DOHH2 (cell line): ENCODE data around the gene ZNF319.

Source experiments
- H3F3A ChIP-seq: fragments of 200-600 bp; sonication (generic), shearing (Covaris generic); 2 replicates; pipeline ENCODE4 v1.6.0; 2016; ENCODE audit warnings: antibody characterized with exemption, mild to moderate bottlenecking; ENCODE audit not compliant: control insufficient read depth, insufficient read depth
- H3K27ac ChIP-seq: fragments of 200-600 bp; sonication (generic); 2 replicates; pipeline ENCODE4 v1.5.1; 2014; ENCODE audit warnings: low read depth, mild to moderate bottlenecking, low read length, moderate library complexity
- H3K27me3 ChIP-seq: fragments of 200-600 bp; sonication (generic); 2 replicates; pipeline ENCODE4 v1.6.1; 2014; ENCODE audit warnings: mild to moderate bottlenecking, low read length, mixed read lengths; ENCODE audit not compliant: control insufficient read depth
- H3K36me3 ChIP-seq: fragments of 200-600 bp; sonication (generic); 2 replicates; pipeline ENCODE4 v1.6.1; 2014; ENCODE audit warnings: mild to moderate bottlenecking, low read length, moderate library complexity, mixed read lengths; ENCODE audit not compliant: control insufficient read depth
- H3K4me1 ChIP-seq: fragments of 200-600 bp; sonication (generic); 2 replicates; pipeline ENCODE4 v1.6.1; 2014; ENCODE audit warnings: mild to moderate bottlenecking, low read length, mixed read lengths; ENCODE audit not compliant: control insufficient read depth
- H3K4me2 ChIP-seq: fragments of 200-600 bp; sonication (generic); 2 replicates; pipeline ENCODE4 v1.6.0; 2014; ENCODE audit warnings: mild to moderate bottlenecking, low read length, moderate library complexity
- H3K4me3 ChIP-seq: fragments of 200-600 bp; sonication (generic); 2 replicates; pipeline ENCODE4 v1.5.1; 2014; ENCODE audit warnings: mild to moderate bottlenecking, low read length, mixed read lengths
- H3K79me2 ChIP-seq: fragments of 200-600 bp; sonication (generic); 2 replicates; pipeline ENCODE4 v1.6.1; 2014; ENCODE audit warnings: mild to moderate bottlenecking, low read length, mixed read lengths; ENCODE audit not compliant: control insufficient read depth
- H3K9me2 ChIP-seq: fragments of 200-600 bp; sonication (generic); replicated peaks from 2 replicates; pipeline ENCODE4 v1.6.1; 2014; ENCODE audit warnings: mild to moderate bottlenecking, low read length, mixed read lengths; ENCODE audit not compliant: control insufficient read depth
- H3K9me3 ChIP-seq: fragments of 200-600 bp; sonication (generic); 2 replicates; pipeline ENCODE4 v1.6.1; 2014; ENCODE audit warnings: antibody characterized with exemption, low read length, mixed read lengths; ENCODE audit not compliant: control insufficient read depth, insufficient read depth
- H4K20me1 ChIP-seq: fragments of 200-600 bp; sonication (generic); 2 replicates; pipeline ENCODE4 v1.6.0; 2014; ENCODE audit warnings: low read depth, mild to moderate bottlenecking, antibody characterized with exemption, low read length, moderate library complexity; ENCODE audit not compliant: control insufficient read depth, insufficient read depth
- CTCF ChIP-seq: fragments of 200-600 bp; sonication (generic); IDR thresholded peaks from one replicate; pipeline ENCODE4 v1.5.1; 2014; ENCODE audit warnings: antibody characterized with exemption, mild to moderate bottlenecking, low read depth, low read length; ENCODE audit not compliant: poor library complexity, severe bottlenecking
- EZH2phosphoT487 ChIP-seq: fragments of 200-600 bp; sonication (generic); IDR thresholded peaks from 2 replicates; pipeline ENCODE4 v1.6.1; 2017; ENCODE audit warnings: borderline replicate concordance, mild to moderate bottlenecking, antibody characterized with exemption, low read length, moderate library complexity, mixed read lengths

ZNF319 gene

GRCh38 chr16:58021661-58022551 is 21.4 kb upstream of the ZNF319 start:
- H3K4me3 ChIP-seq, result no peak overlapping the region
- H3K27me3 ChIP-seq, result peaks cover 10% of the 10 kb centered on the region
- no peaks in the 10 kb centered on the region; the same call in 1 of the 2 replicates for H3K79me2 ChIP-seq
- TF ChIP-seq CTCF (no peak), EZH2phosphoT487 (no peak)
- H3K27ac ChIP-seq, result no peak overlapping the region
- H3F3A ChIP-seq, result peaks cover 6% of the 10 kb centered on the region; the same call in 1 of the 2 replicates
- no peaks in the 10 kb centered on the region for H4K20me1 ChIP-seq
- no peak overlapping the region for H3K4me2 ChIP-seq
- H3K9me3 ChIP-seq, result no peaks in the 10 kb centered on the region
- peaks cover 35% of the 10 kb centered on the region for H3K4me1 ChIP-seq
- no peaks in the 10 kb centered on the region for H3K36me3 ChIP-seq
- H3K9me2 ChIP-seq, result no peaks in the 10 kb centered on the region

- Histone ChIP-seq H3K27me3 (no peaks in the 10 kb centered on the region; the same call in 1 of the 2 replicates), H3K9me3 (no peaks in the 10 kb centered on the region), H3K79me2 (no peaks in the 10 kb centered on the region), H3F3A (peaks cover 6% of the 10 kb centered on the region; the same call in 1 of the 2 replicates), H3K9me2 (no peaks in the 10 kb centered on the region), H4K20me1 (no peaks in the 10 kb centered on the region), H3K4me3 (no peak overlapping the region), H3K27ac (peak overlapping the region; percentile 40), H3K36me3 (no peaks in the 10 kb centered on the region), H3K4me1 (peaks cover 25% of the 10 kb centered on the region), H3K4me2 (peak overlapping the region; percentile 9; the same call in 1 of the 2 replicates)
- peak; percentile 97 for TF ChIP-seq CTCF
- no peak for TF ChIP-seq EZH2phosphoT487
Observed at GRCh38 chr16:58020628-58021521, 20.4 kb upstream of the ZNF319 start.

- peak overlapping the region; percentile 40 for H3K27ac ChIP-seq
- H3F3A ChIP-seq, result peaks cover 6% of the 10 kb centered on the region; the same call in 1 of the 2 replicates
- no peaks in the 10 kb centered on the region for H3K9me2 ChIP-seq
- no peak overlapping the region for H3K4me3 ChIP-seq
- no peaks in the 10 kb centered on the region for H3K79me2 ChIP-seq
- H3K36me3 ChIP-seq, result no peaks in the 10 kb centered on the region
- no peaks in the 10 kb centered on the region for H4K20me1 ChIP-seq
- no peaks in the 10 kb centered on the region for H3K9me3 ChIP-seq
- H3K27me3 ChIP-seq, result no peaks in the 10 kb centered on the region
- H3K4me2 ChIP-seq, result peak overlapping the region; percentile 9; the same call in 1 of the 2 replicates
- H3K4me1 ChIP-seq, result peaks cover 23% of the 10 kb centered on the region
- no peak for TF ChIP-seq CTCF
Observed at GRCh38 chr16:58019866-58020538, 19.5 kb upstream of the ZNF319 start.
